Esophagus muscularis mucosa (tissue), 3 donors: ENCODE data around the gene GBA2.

Source experiments
- POLR2A ChIP-seq: fragments of 450-650 bp; IDR thresholded peaks from one replicate; pipeline ENCODE4 v1.6.1; 2017; ENCODE audit warnings: antibody characterized with exemption, moderate library complexity, mild to moderate bottlenecking, low read depth
- POLR2AphosphoS5 ChIP-seq, 2 donors: sonication (generic); formaldehyde crosslinking; IDR thresholded peaks; one replicate each; pipeline ENCODE4 v1.6.1; 2017; ENCODE audit warnings: antibody characterized with exemption in 2 of 2
- TF ChIP-seq, protein P1 (sequence below), 3 experiments: fragments of 200-600 bp in 2 of 3; fragments of 450-650 bp in 1 of 3; sonication (generic) in 2 of 3; IDR thresholded peaks; one replicate each; pipeline ENCODE4 v1.5.1; 2017 to 2019; ENCODE audit warnings: antibody characterized with exemption in 3 of 3, mild to moderate bottlenecking in 2 of 3, moderate library complexity in 1 of 3

- TF ChIP-seq POLR2A: no peak
- no peak for TF ChIP-seq POLR2AphosphoS5 (IDR thresholded peaks at IDR 0.05)
- TF ChIP-seq, protein P1, sequence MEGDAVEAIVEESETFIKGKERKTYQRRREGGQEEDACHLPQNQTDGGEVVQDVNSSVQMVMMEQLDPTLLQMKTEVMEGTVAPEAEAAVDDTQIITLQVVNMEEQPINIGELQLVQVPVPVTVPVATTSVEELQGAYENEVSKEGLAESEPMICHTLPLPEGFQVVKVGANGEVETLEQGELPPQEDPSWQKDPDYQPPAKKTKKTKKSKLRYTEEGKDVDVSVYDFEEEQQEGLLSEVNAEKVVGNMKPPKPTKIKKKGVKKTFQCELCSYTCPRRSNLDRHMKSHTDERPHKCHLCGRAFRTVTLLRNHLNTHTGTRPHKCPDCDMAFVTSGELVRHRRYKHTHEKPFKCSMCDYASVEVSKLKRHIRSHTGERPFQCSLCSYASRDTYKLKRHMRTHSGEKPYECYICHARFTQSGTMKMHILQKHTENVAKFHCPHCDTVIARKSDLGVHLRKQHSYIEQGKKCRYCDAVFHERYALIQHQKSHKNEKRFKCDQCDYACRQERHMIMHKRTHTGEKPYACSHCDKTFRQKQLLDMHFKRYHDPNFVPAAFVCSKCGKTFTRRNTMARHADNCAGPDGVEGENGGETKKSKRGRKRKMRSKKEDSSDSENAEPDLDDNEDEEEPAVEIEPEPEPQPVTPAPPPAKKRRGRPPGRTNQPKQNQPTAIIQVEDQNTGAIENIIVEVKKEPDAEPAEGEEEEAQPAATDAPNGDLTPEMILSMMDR (IDR thresholded peaks at IDR 0.05): no peak
Observed at GRCh38 chr9:35793461-35793860, 44.4 kb upstream of the GBA2 start.
